Stomach (tissue), 9 donors: ENCODE results near the gene KLKB1. TPM values are rescaled to one million over a fixed set of nuclear protein-coding genes. Genes with fewer than 3 reads are reported as not detected.

Source experiments
- DNase-seq, 2 donors: peaks; one replicate each; pipeline versions ENCODE4 v3.0.0 to v3.0.0-alpha.2; 2013 to 2019
- H3K27ac ChIP-seq, 5 donors: fragments of 200-600 bp in 4 of 5; sonication (generic) in 4 of 5; one replicate each; pipeline ENCODE4 v1.5.1; 2013 to 2019; ENCODE audit warnings: mild to moderate bottlenecking in 1 of 5, moderate library complexity in 1 of 5
- H3K27me3 ChIP-seq, 3 donors: fragments of 200-600 bp; sonication (generic); one replicate each; pipeline ENCODE4 v1.5.1; 2017 to 2019; ENCODE audit warnings: mixed run types in 1 of 3
- H3K36me3 ChIP-seq, 4 donors: fragments of 200-600 bp; sonication (generic); 1 replicate in 3 of 4; 2 replicates in 1 of 4; pipeline ENCODE4 v1.5.1; 2016 to 2019
- H3K4me1 ChIP-seq, 4 donors: fragments of 200-600 bp; sonication (generic); one replicate each; pipeline ENCODE4 v1.5.1; 2016 to 2019
- H3K4me3 ChIP-seq, 4 donors: fragments of 200-600 bp; sonication (generic) in 3 of 4; one replicate each; pipeline ENCODE4 v1.5.1; 2016 to 2019; ENCODE audit warnings: mild to moderate bottlenecking in 1 of 4
- H3K9me3 ChIP-seq, 4 donors: fragments of 200-600 bp; sonication (generic); one replicate each; pipeline ENCODE4 v1.5.1; 2016 to 2019
- EP300 ChIP-seq: sonication (generic); formaldehyde crosslinking; IDR thresholded peaks from one replicate; pipeline ENCODE4 v1.6.1; 2017; ENCODE audit warnings: antibody characterized with exemption
- POLR2A ChIP-seq, 4 donors: fragments of 450-650 bp; IDR thresholded peaks; one replicate each; pipeline ENCODE4 v1.6.1; 2016; ENCODE audit warnings: antibody characterized with exemption in 4 of 4, control low read depth in 2 of 4, mild to moderate bottlenecking in 1 of 4, moderate library complexity in 1 of 4
- POLR2AphosphoS5 ChIP-seq, 3 donors: sonication (generic); formaldehyde crosslinking; IDR thresholded peaks; one replicate each; pipeline ENCODE4 v1.6.1; 2016; ENCODE audit warnings: antibody characterized with exemption in 3 of 3
- WGBS, 5 donors: extraction: QIAGEN DNeasy Blood & Tissue Kit in 3 of 5; methylation state at CpG; one replicate each; pipeline versions ENCODE4 v1.1.5 to v1.1.7; 2013 to 2018; 5-methylcytosine and 5-hydroxymethylcytosine counted together
- intact Hi-C: fragments of 100-400 bp; cut with DNase I; formaldehyde crosslinking; loops from one replicate; pipeline ENCODE4 v1.15.1; 2023; ENCODE audit warnings: low total_unique reads
- polyA plus RNA-seq, 3 donors: library from polyadenylated mRNA; stranded (reverse); fragments of 200-250 nt; gene quantifications; one replicate each; pipeline ENCODE4 v1.2.3, GENCODE V29; 2013
- total RNA-seq, 5 donors: library from RNA; depleted of rRNA; stranded (reverse); fragments of >200 nt; gene quantifications; one replicate each; pipeline versions ENCODE4 v1.1.0 to v1.2.3, GENCODE V29; 2014 to 2016
- TF ChIP-seq, protein P1 (sequence below), 7 experiments: fragments of 450-650 bp in 4 of 7; fragments of 200-600 bp in 3 of 7; sonication (generic) in 3 of 7; IDR thresholded peaks; one replicate each; pipeline ENCODE4 v1.5.1; 2016 to 2019; ENCODE audit warnings: antibody characterized with exemption in 7 of 7, control low read depth in 2 of 7, mild to moderate bottlenecking in 1 of 7
- donor health status: healthy with polysubstance abuse.
- donor health status: Bipolar disorder and iron deficiency.
- donor health status: healthy.

KLKB1 gene
- total and polyA plus RNA-seq, 8 donors: 0.56 to 1.1 (median 0.66) TPM; not detected in 4

DNA sequence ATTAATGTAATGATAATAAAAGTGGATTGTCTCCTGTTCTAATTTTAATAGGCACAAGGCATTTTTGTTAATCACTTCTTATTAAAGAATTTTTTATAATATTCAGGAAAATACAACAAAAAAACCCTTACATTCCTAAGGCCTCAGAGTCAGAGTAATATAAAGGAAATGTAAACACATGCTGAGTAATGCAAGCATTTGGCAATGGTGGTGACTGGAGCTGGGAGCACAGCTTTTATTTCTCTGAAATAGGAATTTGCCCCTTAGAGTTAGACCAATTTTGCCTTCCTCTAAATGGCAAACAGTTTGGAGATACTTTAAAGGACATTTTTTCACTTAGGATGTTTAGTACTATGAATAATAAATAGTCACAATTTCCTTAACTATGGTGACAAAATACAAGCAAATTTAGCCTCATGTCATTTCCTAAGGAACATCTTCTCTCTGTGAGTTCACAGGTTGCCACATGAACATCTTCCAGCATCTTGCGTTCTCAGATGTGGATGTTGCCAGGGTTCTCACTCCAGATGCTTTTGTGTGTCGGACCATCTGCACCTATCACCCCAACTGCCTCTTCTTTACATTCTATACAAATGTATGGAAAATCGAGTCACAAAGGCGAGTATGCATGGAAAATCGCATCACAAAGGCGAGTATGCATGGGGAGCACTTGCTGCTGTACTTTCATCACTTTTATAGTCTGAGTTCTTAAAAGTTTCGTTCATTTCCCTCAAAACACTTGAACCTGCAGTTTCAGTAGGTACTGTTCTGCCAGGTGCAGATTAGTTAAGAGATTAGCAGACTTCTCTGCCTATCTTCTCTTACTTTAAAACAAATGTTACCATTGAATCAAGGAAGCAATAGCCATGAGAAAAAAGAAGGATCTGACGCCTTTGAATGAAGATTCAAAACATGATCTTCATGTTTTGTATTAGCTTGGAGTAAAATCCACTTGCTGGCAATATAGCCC, 22.8 kb downstream of the KLKB1 start:
- intact Hi-C loops: no loop called here
- H3K27me3 ChIP-seq: no peaks in the 10 kb centered on the region
- no peak overlapping the region for H3K4me3 ChIP-seq
- peaks cover 0 to 3% (median 0%) of the 10 kb centered on the region in 4 donors for H3K9me3 ChIP-seq
- H3K4me1 ChIP-seq: peaks cover 0 to 7% (median 2%) of the 10 kb centered on the region in 4 donors
- H3K27ac ChIP-seq: no peak overlapping the region
- TF ChIP-seq POLR2A (IDR thresholded peaks at IDR 0.05): no peak
- no peak for TF ChIP-seq EP300
- TF ChIP-seq, protein P1, sequence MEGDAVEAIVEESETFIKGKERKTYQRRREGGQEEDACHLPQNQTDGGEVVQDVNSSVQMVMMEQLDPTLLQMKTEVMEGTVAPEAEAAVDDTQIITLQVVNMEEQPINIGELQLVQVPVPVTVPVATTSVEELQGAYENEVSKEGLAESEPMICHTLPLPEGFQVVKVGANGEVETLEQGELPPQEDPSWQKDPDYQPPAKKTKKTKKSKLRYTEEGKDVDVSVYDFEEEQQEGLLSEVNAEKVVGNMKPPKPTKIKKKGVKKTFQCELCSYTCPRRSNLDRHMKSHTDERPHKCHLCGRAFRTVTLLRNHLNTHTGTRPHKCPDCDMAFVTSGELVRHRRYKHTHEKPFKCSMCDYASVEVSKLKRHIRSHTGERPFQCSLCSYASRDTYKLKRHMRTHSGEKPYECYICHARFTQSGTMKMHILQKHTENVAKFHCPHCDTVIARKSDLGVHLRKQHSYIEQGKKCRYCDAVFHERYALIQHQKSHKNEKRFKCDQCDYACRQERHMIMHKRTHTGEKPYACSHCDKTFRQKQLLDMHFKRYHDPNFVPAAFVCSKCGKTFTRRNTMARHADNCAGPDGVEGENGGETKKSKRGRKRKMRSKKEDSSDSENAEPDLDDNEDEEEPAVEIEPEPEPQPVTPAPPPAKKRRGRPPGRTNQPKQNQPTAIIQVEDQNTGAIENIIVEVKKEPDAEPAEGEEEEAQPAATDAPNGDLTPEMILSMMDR (IDR thresholded peaks at IDR 0.05): no peak
- TF ChIP-seq POLR2AphosphoS5 (IDR thresholded peaks at IDR 0.05): no peak
- peak in 1 of 2 donors; percentile 38 for DNase-seq
- peaks cover 0 to 12% (median 4%) of the 10 kb centered on the region in 4 donors for H3K36me3 ChIP-seq
- 59 to 64% (median 62%) methylated on average over 8 of the region's 8 CpGs for WGBS, 5 donors

DNA sequence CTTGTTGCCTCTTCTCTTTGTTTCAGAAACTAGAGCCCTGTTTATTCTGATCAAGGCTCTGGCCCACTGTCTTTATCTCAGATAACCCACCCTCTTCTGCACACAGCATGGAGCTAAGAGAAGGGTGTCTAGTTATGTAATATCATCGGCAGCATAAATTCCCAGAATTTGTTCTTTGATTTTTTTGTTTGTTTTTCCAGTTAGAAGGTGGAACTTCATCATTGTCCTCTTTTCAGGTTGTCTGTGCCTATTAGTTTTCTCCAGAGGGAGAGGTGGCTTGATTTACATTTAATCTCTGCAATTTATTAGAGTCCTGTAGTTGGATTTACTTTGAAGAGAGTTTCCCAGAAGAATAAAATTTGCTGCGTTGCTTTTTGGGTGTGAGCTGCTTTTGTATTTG, 23.5 kb downstream of the KLKB1 start:
- H3K27me3 ChIP-seq: no peaks in the 10 kb centered on the region
- WGBS, 5 donors: 20 to 49% (median 27%) methylated on average over 2 of the region's 2 CpGs
- no peak for DNase-seq
- intact Hi-C loops: no loop called here
- H3K9me3 ChIP-seq: no peaks in the 10 kb centered on the region
- peaks cover 0 to 12% (median 4%) of the 10 kb centered on the region in 4 donors for H3K36me3 ChIP-seq
- no peak for TF ChIP-seq POLR2AphosphoS5 (IDR thresholded peaks at IDR 0.05)
- no peak for TF ChIP-seq POLR2A (IDR thresholded peaks at IDR 0.05)
- TF ChIP-seq EP300: no peak
- TF ChIP-seq, protein P1 (IDR thresholded peaks at IDR 0.05): no peak
- H3K4me3 ChIP-seq: no peak overlapping the region
- peaks cover 0 to 7% (median 2%) of the 10 kb centered on the region in 4 donors for H3K4me1 ChIP-seq
- H3K27ac ChIP-seq: no peak overlapping the region

DNA sequence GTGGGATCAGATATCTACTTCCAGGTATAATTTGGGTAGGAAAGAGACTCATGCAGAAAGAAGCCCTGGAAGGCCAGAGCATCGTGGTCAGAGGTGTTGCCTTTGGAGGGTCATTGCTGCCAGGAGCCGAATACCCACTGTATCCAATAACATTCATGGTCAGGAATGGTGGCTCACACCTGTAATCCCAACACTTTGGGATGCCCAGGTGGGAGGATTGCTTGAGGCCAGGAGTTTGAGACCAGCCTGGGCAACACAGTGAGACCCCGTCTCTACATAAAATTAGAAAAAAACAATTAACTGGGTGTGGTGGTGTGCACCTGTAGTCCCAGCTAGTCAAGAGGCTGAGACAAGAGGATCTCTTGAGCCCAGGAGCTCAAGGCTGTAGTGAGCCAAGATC, 27.8 kb downstream of the KLKB1 start:
- no peak for DNase-seq
- intact Hi-C loops: no loop called here
- H3K4me3 ChIP-seq: no peak overlapping the region
- H3K27me3 ChIP-seq: no peaks in the 10 kb centered on the region
- peaks cover 0 to 19% (median 6%) of the 10 kb centered on the region in 4 donors for H3K36me3 ChIP-seq
- no peaks in the 10 kb centered on the region for H3K4me1 ChIP-seq
- TF ChIP-seq POLR2AphosphoS5 (IDR thresholded peaks at IDR 0.05) (no peak), POLR2A (IDR thresholded peaks at IDR 0.05) (no peak), EP300 (no peak)
- TF ChIP-seq, protein P1 (IDR thresholded peaks at IDR 0.05): no peak
- WGBS, 5 donors: 88 to 97% (median 93%) methylated on average over 3 of the region's 3 CpGs
- no peaks in the 10 kb centered on the region for H3K9me3 ChIP-seq
- H3K27ac ChIP-seq: no peak overlapping the region

DNA sequence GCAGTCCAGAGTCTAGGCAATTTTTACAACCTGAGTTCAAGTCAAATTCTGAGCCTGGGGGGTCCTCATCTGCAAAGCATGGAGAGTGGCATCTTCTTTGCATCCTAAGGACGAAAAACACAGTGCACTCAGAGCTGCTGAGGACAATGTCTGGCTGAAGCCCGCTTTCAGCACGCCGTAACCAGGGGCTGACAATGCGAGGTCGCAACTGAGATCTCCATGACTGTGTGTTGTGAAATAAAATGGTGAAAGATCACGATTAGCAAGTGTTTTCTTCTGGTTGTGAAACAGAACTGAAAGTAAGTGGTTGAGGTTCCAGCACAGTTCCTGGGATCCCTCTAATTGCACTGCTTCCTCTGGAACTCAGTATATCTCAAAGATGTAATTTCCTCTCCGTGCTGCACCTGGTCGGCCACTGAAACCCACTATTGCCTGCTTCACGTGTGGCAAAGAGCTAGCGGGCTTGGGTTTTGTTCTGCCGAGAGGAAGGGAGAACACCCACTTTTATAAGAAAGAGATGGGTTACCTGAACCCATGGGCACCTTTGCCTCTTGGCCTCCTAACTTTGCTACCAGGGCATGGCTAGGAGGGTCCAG, 31.0 kb downstream of the KLKB1 start:
- Histone ChIP-seq H3K27ac (no peak overlapping the region), H3K27me3 (no peaks in the 10 kb centered on the region), H3K4me3 (no peak overlapping the region), H3K36me3 (peaks cover 0 to 10% (median 0%) of the 10 kb centered on the region in 4 donors), H3K9me3 (no peaks in the 10 kb centered on the region), H3K4me1 (no peaks in the 10 kb centered on the region)
- intact Hi-C loops: no loop called here
- DNase-seq: no peak
- WGBS, 5 donors: 88 to 95% (median 92%) methylated on average over 12 of the region's 12 CpGs
- no peak for TF ChIP-seq POLR2AphosphoS5 (IDR thresholded peaks at IDR 0.05)
- no peak for TF ChIP-seq EP300
- TF ChIP-seq POLR2A (IDR thresholded peaks at IDR 0.05): no peak
- TF ChIP-seq, protein P1 (IDR thresholded peaks at IDR 0.05): no peak
